GM12878 (cell line): Measurements from ENCODE around the gene ZNF771. TPM values are rescaled to one million over a fixed set of nuclear protein-coding genes. Genes with fewer than 3 reads are reported as not detected.

ENCODE experiments used
- BACH1 ChIP-seq: fragments of 450-650 bp; IDR thresholded peaks from 2 replicates; pipeline ENCODE4 v1.6.1; 2017; ENCODE audit warnings: mild to moderate bottlenecking, borderline replicate concordance
- BCL11A ChIP-seq: IDR thresholded peaks from 2 replicates; pipeline ENCODE4 v1.6.1; 2011; ENCODE audit warnings: low read depth, low read length
- BRCA1 ChIP-seq: IDR thresholded peaks from 2 replicates; pipeline ENCODE4 v1.6.1; 2011; ENCODE audit warnings: low read depth, low read length, improper control_type of control experiment
- FOXK2 ChIP-seq: fragments of 450-650 bp; IDR thresholded peaks from 2 replicates; pipeline ENCODE4 v1.6.1; 2017; ENCODE audit warnings: mild to moderate bottlenecking, moderate library complexity
- FOXM1 ChIP-seq: IDR thresholded peaks from 2 replicates; pipeline ENCODE4 v1.6.1; 2012; ENCODE audit warnings: low read depth, mild to moderate bottlenecking, inconsistent platforms, low read length, moderate library complexity
- HDAC6 ChIP-seq: fragments of 200-600 bp; sonication (generic); IDR thresholded peaks from one replicate; pipeline ENCODE4 v1.8.0; 2017; ENCODE audit warnings: antibody characterized with exemption; ENCODE audit not compliant: unreplicated experiment
- IKZF2 ChIP-seq, 2 experiments: fragments of 450-650 bp; IDR thresholded peaks; 2 replicates each; pipeline ENCODE4 v1.6.1; 2017; ENCODE audit warnings: mild to moderate bottlenecking in 2 of 2, moderate library complexity in 2 of 2
- IRF4 ChIP-seq: IDR thresholded peaks from 2 replicates; pipeline ENCODE4 v1.6.1; 2011; ENCODE audit warnings: low read depth, low read length
- KLF5 ChIP-seq: fragments of 450-650 bp; IDR thresholded peaks from 2 replicates; pipeline ENCODE4 v1.6.1; 2014; ENCODE audit warnings: mild to moderate bottlenecking; ENCODE audit not compliant: partially characterized antibody
- LARP7 ChIP-seq: fragments of 450-650 bp; IDR thresholded peaks from 2 replicates; pipeline ENCODE4 v1.6.1; 2017; ENCODE audit warnings: mild to moderate bottlenecking
- MEF2B ChIP-seq: fragments of 450-650 bp; IDR thresholded peaks from 2 replicates; pipeline ENCODE4 v1.6.1; 2018; ENCODE audit warnings: mild to moderate bottlenecking, moderate library complexity; ENCODE audit not compliant: partially characterized antibody, poor library complexity, severe bottlenecking
- MYC ChIP-seq: IDR thresholded peaks from 2 replicates; pipeline ENCODE4 v1.6.1; 2011; ENCODE audit warnings: mild to moderate bottlenecking, low read length, moderate library complexity, inconsistent platforms; ENCODE audit not compliant: insufficient read depth, insufficient replicate concordance, insufficient read length, severe bottlenecking
- NBN ChIP-seq: fragments of 450-650 bp; IDR thresholded peaks from 2 replicates; pipeline ENCODE4 v1.6.1; 2016
- NR2C1 ChIP-seq: fragments of 450-650 bp; IDR thresholded peaks from 2 replicates; pipeline ENCODE4 v1.6.1; 2017; ENCODE audit warnings: antibody characterized with exemption, mild to moderate bottlenecking, moderate library complexity
- NR2C2 ChIP-seq: IDR thresholded peaks from 2 replicates; pipeline ENCODE4 v1.6.1; 2011; ENCODE audit warnings: borderline replicate concordance, low read depth; ENCODE audit not compliant: control insufficient read depth, insufficient read length
- NR2F1 ChIP-seq: fragments of 450-650 bp; conservative IDR thresholded peaks from 2 replicates; pipeline ENCODE4 v1.6.1; 2017; ENCODE audit warnings: mild to moderate bottlenecking
- RELA ChIP-seq: fragments of 450-650 bp; IDR thresholded peaks from 2 replicates; pipeline ENCODE4 v1.8.0; 2014; ENCODE audit warnings: borderline replicate concordance; ENCODE audit not compliant: partially characterized antibody
- SIN3A ChIP-seq: IDR thresholded peaks from 2 replicates; pipeline ENCODE4 v1.6.1; 2012; ENCODE audit warnings: low read depth, low read length, improper control_type of control experiment
- SMC3 ChIP-seq: IDR thresholded peaks from 2 replicates; pipeline ENCODE4 v1.6.1; 2011; ENCODE audit warnings: low read length, improper control_type of control experiment, borderline replicate concordance
- TCF12 ChIP-seq: IDR thresholded peaks from 2 replicates; pipeline ENCODE4 v1.6.1; 2011; ENCODE audit warnings: low read depth, mild to moderate bottlenecking, low read length
- ZSCAN29 ChIP-seq: fragments of 450-650 bp; IDR thresholded peaks from 2 replicates; pipeline ENCODE4 v1.6.1; 2017; ENCODE audit warnings: mild to moderate bottlenecking, moderate library complexity
- polyA plus RNA-seq, 11 experiments: library from polyadenylated mRNA; depleted of rRNA in 4 of 11; unstranded in 6 of 11; stranded (reverse) in 5 of 11; fragments of >200 nt; fragmentation: Nextera tagmentation in 4 of 11; fragmentation: Illumina TruSeq in 1 of 11; extraction: Ambion mirVana in 4 of 11; extraction: Trizol in 1 of 11; gene quantifications; 1 replicate in 1 of 11; 2 replicates in 10 of 11; pipeline versions ENCODE4 v1.2.1 to v1.2.3, GENCODE V29; 2011 to 2016; ENCODE audit warnings: inconsistent platforms in 2 of 11, missing spikeins in 2 of 11, low read depth in 1 of 11
- total RNA-seq, 4 experiments: library from RNA; depleted of rRNA in 3 of 4; stranded (reverse); fragments of >200 nt in 3 of 4; fragmentation: Illumina TruSeq in 1 of 4; extraction: Trizol in 1 of 4; gene quantifications; 2 replicates each; pipeline versions ENCODE4 v1.2.1 to v1.2.3, GENCODE V29; 2013 to 2021
- TF ChIP-seq, protein P1 (sequence below): fragments of 450-650 bp; IDR thresholded peaks from 2 replicates; pipeline ENCODE4 v1.6.1; 2017; ENCODE audit warnings: mild to moderate bottlenecking, low read depth, inconsistent platforms; ENCODE audit not compliant: poor library complexity, severe bottlenecking
- TF ChIP-seq, protein P2 (sequence below), 3 experiments: IDR thresholded peaks in 2 of 3; conservative IDR thresholded peaks in 1 of 3; 2 replicates each; pipeline ENCODE4 v1.5.1; 2011; ENCODE audit warnings: low read depth in 3 of 3, low read length in 3 of 3, mild to moderate bottlenecking in 3 of 3, control low read depth in 2 of 3, moderate library complexity in 2 of 3, inconsistent platforms in 1 of 3, mixed read lengths in 1 of 3; ENCODE audit not compliant: control insufficient read depth in 2 of 3, insufficient read depth in 1 of 3; ENCODE audit errors: extremely low read depth in 1 of 3
- TF ChIP-seq, protein P3 (sequence below): fragments of 450-650 bp; formaldehyde crosslinking; IDR thresholded peaks from 2 replicates; pipeline ENCODE4 v1.4.0; 2022; ENCODE audit warnings: mild to moderate bottlenecking, moderate library complexity

ZNF771 gene
- total and polyA plus RNA-seq, 10 of the 15 experiments (the other 5 are each of a cell fraction or from before 2014, with no cell fraction given): 0.98 to 7.6 (median 3.7) TPM

DNA sequence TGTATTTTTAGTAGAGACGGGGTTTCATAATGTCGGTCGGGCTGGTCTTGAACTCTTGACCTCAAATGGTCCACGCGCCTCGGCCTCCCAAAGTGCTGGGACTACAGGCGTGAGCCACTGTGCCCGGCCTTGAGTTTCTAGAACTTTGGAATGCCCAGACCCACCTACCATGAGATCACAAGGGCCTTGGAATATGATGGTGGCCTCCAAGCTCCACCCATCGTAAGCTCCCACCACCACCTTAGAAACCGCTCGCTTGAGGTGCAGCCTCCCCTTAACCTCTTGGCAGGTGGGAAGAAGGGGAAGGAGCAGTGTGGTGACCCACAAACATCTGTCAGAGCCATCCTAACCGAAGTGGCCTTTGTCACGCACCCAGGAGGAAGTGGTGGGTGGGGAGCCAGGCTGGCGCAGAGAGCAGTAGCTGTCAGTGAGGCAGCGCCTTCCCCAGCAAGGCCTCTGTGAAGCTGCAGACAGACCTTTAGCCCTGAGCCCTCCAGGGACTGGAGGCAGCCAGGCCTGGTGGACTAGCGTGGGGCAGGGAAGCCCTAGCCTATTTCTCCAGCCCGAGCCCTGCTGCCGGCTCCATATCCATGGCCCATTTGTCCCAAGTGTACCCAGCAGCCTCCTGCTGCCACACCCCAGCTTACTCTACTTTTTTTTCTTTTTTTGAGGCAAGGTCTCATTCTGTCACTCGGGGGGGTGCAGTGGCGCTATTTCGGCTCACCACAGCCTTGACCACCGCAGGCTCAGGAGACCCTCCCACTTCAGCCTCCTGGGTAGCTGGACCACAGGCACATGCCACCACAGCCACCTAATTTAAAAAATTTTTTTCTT is 51.4 kb downstream of the ZNF771 start (continued):
- TF ChIP-seq IRF4 (peak; percentile 88), NR2F1 (peak; percentile 99), NR2C2 (no peak), SMC3 (no peak; the same call in 1 of the 2 replicates), NR2C1 (peak; percentile 61; the same call in 1 of the 2 replicates), MEF2B (peak; percentile 92), BACH1 (peak; percentile 95), MYC (peak; percentile 82), BCL11A (peak; percentile 100), ZSCAN29 (no peak), NBN (peak; percentile 96), FOXK2 (no peak), KLF5 (peak; percentile 90), HDAC6 (no peak), TCF12 (peak; percentile 100), LARP7 (peak; percentile 80), RELA (peak; percentile 58), BRCA1 (no peak), FOXM1 (peak; percentile 100), IKZF2 (IDR thresholded peaks at IDR 0.05) (peak; percentile 100), SIN3A (peak; percentile 15; the same call in 1 of the 2 replicates)
- TF ChIP-seq, protein P1, sequence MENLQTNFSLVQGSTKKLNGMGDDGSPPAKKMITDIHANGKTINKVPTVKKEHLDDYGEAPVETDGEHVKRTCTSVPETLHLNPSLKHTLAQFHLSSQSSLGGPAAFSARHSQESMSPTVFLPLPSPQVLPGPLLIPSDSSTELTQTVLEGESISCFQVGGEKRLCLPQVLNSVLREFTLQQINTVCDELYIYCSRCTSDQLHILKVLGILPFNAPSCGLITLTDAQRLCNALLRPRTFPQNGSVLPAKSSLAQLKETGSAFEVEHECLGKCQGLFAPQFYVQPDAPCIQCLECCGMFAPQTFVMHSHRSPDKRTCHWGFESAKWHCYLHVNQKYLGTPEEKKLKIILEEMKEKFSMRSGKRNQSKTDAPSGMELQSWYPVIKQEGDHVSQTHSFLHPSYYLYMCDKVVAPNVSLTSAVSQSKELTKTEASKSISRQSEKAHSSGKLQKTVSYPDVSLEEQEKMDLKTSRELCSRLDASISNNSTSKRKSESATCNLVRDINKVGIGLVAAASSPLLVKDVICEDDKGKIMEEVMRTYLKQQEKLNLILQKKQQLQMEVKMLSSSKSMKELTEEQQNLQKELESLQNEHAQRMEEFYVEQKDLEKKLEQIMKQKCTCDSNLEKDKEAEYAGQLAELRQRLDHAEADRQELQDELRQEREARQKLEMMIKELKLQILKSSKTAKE: peak; percentile 90
- TF ChIP-seq, protein P2, sequence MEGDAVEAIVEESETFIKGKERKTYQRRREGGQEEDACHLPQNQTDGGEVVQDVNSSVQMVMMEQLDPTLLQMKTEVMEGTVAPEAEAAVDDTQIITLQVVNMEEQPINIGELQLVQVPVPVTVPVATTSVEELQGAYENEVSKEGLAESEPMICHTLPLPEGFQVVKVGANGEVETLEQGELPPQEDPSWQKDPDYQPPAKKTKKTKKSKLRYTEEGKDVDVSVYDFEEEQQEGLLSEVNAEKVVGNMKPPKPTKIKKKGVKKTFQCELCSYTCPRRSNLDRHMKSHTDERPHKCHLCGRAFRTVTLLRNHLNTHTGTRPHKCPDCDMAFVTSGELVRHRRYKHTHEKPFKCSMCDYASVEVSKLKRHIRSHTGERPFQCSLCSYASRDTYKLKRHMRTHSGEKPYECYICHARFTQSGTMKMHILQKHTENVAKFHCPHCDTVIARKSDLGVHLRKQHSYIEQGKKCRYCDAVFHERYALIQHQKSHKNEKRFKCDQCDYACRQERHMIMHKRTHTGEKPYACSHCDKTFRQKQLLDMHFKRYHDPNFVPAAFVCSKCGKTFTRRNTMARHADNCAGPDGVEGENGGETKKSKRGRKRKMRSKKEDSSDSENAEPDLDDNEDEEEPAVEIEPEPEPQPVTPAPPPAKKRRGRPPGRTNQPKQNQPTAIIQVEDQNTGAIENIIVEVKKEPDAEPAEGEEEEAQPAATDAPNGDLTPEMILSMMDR (IDR thresholded peaks at IDR 0.05 in 2 of 3, conservative IDR thresholded peaks at IDR 0.05 in 1 of 3; ENCODE audit: control insufficient read depth in 2 of 3, extremely low read depth in 1 of 3, insufficient read depth in 1 of 3, low read depth in 3 of 3, low read length in 3 of 3): no peak
- TF ChIP-seq, protein P3, sequence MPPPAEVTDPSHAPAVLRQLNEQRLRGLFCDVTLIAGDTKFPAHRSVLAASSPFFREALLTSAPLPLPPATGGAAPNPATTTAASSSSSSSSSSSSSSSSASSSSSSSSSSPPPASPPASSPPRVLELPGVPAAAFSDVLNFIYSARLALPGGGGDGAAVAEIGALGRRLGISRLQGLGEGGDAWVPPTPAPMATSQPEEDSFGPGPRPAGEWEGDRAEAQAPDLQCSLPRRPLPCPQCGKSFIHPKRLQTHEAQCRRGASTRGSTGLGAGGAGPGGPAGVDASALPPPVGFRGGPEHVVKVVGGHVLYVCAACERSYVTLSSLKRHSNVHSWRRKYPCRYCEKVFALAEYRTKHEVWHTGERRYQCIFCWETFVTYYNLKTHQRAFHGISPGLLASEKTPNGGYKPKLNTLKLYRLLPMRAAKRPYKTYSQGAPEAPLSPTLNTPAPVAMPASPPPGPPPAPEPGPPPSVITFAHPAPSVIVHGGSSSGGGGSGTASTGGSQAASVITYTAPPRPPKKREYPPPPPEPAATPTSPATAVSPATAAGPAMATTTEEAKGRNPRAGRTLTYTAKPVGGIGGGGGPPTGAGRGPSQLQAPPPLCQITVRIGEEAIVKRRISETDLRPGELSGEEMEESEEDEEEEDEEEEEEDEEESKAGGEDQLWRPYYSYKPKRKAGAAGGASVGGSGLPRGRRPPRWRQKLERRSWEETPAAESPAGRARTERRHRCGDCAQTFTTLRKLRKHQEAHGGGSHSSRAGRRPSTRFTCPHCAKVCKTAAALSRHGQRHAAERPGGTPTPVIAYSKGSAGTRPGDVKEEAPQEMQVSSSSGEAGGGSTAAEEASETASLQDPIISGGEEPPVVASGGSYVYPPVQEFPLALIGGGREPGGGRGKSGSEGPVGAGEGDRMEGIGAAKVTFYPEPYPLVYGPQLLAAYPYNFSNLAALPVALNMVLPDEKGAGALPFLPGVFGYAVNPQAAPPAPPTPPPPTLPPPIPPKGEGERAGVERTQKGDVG: no peak
